SIG-M5 treated with dmso at 0.1 percent for 504 hours (cell line): Measurements from ENCODE around the gene LHB.
A peak's percentile ranks its signal among the peaks of the same experiment; 100 is the strongest.

Source experiments
- DNase-seq: peaks from one replicate; lab custom pipeline; 2025; ENCODE audit not compliant: unreplicated experiment; lab: John Stamatoyannopoulos, UW

The LHB gene

DNA sequence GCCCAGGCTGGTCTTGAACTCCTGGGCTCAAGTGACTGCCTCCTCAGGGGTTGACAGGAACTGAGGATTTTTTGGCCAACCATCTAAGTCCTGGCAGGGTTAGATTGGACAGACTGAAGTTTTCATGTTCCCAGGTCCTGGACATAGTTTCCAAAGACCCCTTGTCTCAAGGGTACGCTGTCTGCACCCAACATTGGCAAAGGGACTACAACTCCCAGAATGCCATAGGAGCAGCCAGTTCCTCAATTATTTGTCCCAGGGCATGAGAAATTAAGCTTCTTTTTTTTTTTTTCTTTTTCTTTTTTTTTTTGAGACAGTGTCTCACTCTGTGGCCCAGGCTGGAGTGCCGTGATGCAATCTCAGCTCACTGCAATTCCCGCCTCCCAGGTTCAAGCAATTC lies 30.7 kb downstream of the LHB start:
- no peak for DNase-seq

DNA sequence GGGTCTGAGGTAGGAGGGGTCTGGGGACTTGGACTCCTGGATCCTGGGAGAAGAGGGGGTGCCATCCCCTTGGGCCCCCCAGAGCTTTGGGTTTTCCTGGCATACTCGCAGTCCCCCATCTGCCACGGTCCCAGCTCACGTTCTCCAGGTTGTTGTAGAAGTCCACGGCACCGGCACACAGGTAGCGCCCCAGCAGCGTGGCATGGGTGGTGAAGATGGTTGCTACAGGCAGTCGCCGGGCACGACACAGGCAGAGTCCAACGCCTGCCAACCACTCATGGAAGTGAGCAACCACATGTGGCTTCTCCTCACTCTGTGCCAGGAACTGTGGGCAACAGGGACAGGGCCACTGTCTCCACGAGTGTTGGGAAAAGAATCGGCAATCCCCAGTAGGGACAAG lies 31.2 kb downstream of the LHB start:
- no peak for DNase-seq

DNA sequence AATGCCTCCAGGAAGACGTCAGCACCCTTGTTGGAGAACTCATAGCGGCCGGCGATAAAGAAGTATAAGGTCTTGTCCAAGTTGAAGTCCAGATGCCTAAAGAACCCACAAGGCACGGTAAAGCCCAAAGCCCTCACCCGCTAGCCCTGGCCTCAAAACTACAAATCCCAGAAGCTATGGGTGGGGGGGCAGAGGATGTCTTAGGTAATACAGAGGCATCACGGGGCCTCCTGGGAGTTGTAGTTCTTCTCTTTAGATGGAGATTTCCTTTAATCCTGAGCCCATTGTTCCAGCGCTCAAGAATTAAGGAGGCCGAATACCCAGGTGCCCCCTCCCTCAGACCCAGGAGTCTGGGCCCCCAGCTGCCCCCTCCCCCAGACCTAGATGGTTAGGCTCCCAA lies 34.6 kb downstream of the LHB start:
- DNase-seq, result no peak

DNA sequence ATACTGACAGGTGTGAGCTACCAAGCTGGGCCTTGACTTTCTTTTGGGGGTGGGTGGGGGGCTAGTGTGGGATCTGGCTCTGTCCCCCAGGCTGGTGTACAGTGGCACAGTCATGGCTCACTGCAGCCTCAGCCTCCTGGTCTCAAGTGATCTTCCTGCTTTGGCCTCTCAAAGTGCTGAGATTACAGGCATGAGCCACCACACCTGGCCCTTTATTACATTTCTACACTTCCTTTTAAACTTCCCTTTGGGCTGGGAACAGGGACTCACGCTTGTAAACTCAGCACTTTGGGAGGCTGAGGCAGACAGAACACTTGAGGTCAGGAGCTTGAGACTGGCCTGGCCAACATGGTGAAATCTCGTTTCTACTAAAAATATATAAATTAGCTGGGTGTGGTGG lies 39.8 kb downstream of the LHB start:
- no peak for DNase-seq

DNA sequence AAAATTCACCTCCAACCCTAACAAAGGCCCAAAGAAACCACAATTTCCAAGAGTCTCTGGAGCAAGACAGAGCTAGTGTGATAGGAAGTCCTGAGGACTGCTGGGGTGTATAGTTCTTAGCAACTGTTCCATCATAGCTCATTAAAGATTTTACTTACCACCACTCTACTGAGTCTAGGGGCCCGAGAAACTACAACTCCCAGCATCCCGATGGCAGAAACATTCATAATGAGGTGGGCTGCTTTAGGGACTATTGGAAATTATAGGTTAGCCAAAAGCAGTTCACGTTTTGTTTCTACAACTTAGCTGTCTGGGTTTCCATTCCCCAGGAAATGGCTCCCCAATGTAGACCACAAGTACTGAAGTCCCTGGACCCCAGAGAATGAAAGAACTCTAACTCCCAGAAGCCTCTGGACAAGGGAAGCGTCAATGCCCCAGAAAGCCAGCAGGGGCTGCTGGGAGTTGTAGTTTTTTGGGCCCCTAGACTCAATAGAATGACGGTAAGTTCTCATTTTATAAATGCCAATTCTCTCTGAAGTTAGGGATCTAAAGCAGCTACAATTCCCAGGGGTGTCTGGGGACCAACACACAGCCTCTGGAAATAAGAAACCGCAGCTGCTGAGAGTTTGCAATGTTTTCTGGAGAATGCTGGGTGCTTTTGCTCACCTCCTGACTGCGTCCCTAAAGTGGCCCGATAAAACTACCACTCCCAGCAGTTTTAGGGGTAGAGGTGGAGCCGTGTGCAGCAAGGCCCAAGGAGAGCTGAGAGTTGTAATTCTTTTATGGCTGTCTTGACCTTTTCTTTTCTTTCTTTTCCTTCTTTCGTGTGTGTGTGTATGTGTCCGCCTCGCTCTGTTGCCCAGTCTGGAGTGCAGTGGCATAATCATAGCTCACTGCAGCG lies 40.7 kb downstream of the LHB start:
- DNase-seq, result peak; percentile 39

DNA sequence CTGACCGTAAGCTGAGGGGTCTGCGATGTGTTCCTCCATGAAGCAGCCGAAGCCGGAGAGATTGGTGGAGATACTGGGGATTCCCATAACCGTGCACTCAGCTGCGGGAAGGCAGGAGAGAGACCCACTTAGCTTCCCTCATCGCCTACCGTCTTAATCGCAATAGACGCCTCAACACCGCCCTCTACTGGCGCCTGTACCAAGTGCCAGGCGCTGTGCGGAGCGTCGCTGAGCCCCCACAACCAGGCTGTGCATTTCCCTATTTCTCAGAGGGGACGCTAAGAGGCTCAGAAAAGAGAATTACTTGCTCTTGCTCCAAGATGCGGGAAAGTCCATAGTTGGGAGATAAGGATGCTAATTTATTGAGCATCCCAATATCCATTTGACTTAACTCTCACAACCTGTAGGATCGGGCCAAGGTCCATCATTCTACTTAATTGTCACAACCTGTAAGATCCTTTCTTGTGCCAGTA lies 45.9 kb downstream of the LHB start:
- DNase-seq, result peak; percentile 78

DNA sequence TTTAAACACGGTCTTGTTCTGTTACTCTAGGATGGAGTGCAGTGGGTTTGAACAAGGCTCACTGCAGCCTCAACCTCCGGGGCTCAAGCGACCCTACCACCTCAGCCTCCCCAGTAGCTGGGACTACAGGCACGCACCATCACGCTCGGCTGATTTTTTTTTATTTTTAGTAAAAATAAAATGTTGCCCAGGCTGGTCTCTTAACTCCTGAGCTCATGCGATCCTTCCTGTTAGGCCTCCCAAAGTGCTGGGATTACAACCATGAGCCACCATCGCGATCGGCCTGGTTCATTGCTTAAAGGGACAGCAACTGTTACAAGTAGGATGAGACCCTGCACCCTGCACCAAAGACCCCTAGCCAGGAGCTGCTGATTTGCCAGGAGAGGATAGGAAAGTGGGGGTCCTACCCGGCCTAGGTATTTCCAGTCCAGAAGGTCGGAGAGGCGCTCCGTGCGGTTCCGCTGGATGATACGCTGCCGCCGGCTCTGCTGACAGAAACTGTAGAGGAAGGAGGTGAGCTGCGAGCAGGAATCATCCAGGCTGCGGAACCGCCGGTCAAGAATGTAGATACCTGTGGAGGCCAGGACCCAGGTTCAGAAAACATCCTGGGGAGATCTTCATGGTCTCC lies 46.6 kb downstream of the LHB start:
- DNase-seq, result no peak

DNA sequence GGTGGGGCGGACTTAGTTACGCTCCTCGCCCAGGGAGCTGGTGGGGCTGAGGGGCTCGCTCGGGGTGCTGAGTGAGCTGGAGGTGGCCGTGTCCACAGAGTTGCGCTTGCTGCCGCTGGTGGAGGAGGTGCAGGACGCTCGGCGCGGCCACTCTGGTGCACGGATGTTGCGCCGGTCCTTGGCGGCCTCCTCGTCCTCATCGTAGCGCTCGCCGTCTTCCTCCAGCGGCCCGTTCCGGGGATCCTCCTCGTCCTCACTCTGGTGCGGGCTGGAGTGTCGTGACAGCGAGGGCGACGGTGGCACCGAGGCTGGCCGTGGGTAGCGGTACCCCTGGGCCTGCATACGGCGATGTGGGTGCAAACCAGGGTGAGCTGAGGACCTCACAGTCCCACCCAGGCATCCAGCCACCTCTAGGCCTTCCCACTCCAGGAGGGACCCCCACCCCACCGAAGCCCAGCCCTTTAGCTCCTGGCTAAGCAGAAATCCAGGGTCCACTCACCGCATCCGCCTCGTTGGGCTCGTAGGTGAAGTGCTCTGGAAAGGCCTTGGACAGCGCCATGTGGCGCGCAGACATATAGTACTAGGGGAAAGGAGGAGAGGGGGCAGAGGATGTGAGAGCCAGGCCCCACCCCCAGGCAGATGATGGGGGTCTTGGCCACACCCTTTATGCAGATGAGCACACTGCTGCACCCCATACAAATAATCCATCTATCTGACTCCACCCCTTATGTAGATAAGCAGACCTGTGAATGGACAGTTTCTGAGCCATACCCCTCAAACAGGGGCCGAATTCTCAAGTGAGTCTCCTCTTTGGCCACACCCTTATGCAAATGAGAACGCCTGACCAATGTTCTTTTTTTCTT lies 47.4 kb downstream of the LHB start:
- DNase-seq, result peak; percentile 50

DNA sequence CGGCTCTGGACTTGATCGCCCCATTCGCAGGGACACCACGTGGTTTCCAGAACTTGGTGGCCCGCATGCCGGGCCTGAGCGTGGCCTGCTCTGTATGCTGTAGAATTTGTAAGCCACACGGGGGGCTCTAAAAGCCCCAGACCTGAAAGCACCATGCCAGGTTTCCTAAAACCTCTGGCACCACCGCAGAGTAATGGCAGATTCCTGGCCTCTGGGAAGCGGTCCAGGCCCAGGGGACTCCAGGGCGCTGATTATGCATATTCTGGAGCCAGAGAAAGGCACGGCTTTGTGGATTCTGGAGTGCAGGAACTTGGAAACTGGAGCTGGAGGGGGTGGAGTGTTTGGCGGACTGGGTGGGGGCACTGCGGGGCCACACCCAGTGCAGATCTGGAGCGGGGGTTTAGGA lies 48.1 kb downstream of the LHB start:
- DNase-seq, result no peak

DNA sequence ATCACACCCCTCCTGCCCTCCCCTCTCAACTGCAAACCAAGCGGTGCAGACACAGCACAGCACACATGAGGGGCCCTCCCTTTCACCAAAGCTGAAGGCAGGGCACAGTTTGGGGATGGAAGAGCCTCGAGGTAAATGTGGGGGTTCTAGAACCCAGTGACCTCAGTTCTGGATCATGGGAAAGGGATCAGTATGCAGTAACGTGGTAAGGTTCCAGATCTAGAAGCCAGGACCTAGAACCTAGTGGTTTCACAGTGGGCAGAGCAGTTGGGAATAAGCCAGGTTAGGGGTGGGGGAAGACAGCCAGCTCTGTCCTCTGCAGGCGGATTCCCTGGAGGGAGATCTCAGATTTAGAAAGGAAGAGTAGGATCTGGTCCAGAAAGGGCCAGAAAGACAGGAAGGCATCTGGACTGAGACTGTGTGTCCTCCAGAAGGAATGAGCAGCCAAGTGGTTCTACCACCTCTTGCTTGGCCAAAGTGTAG lies 48.7 kb downstream of the LHB start:
- no peak for DNase-seq

DNA sequence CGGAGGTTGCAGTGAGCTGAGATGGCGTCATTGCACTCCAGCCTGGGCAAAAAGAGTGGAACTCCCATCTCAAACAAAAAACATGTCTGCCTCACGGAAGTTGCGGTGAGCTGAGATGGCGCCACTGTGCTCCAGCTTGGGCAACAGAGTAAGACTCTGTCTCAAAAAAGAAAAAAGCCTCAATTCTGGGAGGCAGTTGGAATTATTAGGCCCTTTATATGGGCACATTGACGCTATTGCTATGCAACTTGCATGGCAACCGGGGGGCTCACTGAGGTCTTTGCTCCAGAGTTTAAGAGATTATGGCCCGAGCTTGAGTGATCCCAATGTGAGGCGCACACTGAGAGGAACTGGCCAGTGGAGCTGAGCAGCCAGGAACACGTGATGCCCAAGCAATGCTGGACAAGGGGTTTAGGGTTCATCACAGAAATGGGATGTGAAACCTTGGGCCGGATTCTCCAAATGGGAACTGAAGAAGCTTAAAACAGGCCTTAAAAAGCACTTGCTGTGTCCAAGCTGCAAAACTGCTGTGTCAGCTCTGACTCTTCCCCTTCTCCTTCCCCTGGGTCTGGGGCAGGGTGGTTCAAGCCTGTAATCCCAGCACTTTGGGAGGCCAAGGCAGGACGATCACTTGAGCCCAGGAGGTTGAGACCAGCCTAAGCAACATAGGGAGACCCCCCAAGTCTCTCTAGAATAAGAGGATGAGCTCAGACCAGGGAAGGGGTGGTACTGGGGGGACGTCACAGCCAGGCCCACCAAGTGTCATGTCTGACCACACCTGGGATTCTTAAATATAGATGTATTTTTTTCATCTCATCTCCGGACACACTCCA lies 49.3 kb downstream of the LHB start:
- peak; percentile 88 for DNase-seq

DNA sequence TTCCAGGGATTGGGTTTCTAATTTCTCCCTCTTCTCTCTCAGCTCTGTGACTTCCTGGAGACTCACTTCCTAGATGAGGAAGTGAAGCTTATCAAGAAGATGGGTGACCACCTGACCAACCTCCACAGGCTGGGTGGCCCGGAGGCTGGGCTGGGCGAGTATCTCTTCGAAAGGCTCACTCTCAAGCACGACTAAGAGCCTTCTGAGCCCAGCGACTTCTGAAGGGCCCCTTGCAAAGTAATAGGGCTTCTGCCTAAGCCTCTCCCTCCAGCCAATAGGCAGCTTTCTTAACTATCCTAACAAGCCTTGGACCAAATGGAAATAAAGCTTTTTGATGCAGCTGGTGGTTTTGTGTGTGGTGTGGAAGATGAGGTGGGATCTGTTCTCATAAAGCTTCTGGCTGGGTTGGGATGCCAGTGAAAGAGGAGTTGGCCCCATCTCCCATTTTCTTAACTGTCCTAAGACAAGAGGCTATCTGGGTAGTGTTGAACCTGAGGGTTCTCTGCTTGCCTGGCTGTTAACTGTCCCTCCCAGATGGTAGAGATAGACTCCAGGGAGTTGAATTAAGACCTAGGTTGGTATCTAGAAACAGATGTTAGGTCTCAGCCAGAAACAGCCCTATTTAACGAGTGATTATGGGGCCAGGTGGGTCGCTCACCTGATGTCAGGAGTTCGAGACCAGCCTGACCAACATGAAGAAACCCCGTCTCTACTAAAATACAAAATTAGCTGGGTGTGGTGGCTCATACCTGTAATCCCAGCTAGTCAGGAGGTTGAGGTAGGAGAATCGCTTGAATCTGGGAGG lies 50.1 kb downstream of the LHB start:
- peak; percentile 44 for DNase-seq
